Muscle of leg (tissue), 11 donors: ENCODE measurements around the gene CNTNAP5. TPM values are rescaled to one million over a fixed set of nuclear protein-coding genes. Genes with fewer than 3 reads are reported as not detected.

Experiments
- DNase-seq: peaks from one replicate; pipeline ENCODE4 v3.0.0; 2013
- H3K27ac ChIP-seq: one replicate; pipeline ENCODE4 v1.5.1; 2013; ENCODE audit warnings: mild to moderate bottlenecking, low read length, control low read depth
- H3K27me3 ChIP-seq: one replicate; pipeline ENCODE4 v1.6.1; 2013; ENCODE audit warnings: low read length; ENCODE audit not compliant: control insufficient read depth, insufficient read depth
- H3K36me3 ChIP-seq: one replicate; pipeline ENCODE4 v1.6.1; 2013; ENCODE audit warnings: low read length; ENCODE audit not compliant: control insufficient read depth, insufficient read depth
- H3K4me1 ChIP-seq: one replicate; pipeline ENCODE4 v1.6.1; 2013; ENCODE audit warnings: low read length; ENCODE audit not compliant: control insufficient read depth, insufficient read depth
- H3K4me3 ChIP-seq: one replicate; pipeline ENCODE4 v1.5.1; 2013; ENCODE audit warnings: low read length, control low read depth
- H3K9me3 ChIP-seq: replicated peaks from 2 replicates; pipeline ENCODE4 v1.6.1; 2013; ENCODE audit warnings: low read depth, low read length; ENCODE audit not compliant: control insufficient read depth
- WGBS: methylation state at CpG from one replicate; pipeline ENCODE4 v1.1.5; 2013; ENCODE audit warnings: missing lambda C conversion rate; ENCODE audit not compliant: insufficient coverage; 5-methylcytosine and 5-hydroxymethylcytosine counted together
- polyA plus RNA-seq, 8 donors: library from polyadenylated mRNA; unstranded; fragments of 120-200 nt; gene quantifications; one replicate each; pipeline versions ENCODE4 v1.2.1 to v1.2.3, GENCODE V29; 2013; ENCODE audit warnings: inconsistent platforms in 1 of 8, low replicate concordance in 1 of 8; ENCODE audit not compliant: insufficient read length in 8 of 8, insufficient read depth in 1 of 8
- total RNA-seq: library from RNA; stranded (reverse); fragments of 120-200 nt; gene quantifications from one replicate; pipeline ENCODE4 v1.2.4, GENCODE V29; 2013

CNTNAP5 gene
- total and polyA plus RNA-seq, 9 donors: 0.08 to 0.75 (median 0.16) TPM

DNA sequence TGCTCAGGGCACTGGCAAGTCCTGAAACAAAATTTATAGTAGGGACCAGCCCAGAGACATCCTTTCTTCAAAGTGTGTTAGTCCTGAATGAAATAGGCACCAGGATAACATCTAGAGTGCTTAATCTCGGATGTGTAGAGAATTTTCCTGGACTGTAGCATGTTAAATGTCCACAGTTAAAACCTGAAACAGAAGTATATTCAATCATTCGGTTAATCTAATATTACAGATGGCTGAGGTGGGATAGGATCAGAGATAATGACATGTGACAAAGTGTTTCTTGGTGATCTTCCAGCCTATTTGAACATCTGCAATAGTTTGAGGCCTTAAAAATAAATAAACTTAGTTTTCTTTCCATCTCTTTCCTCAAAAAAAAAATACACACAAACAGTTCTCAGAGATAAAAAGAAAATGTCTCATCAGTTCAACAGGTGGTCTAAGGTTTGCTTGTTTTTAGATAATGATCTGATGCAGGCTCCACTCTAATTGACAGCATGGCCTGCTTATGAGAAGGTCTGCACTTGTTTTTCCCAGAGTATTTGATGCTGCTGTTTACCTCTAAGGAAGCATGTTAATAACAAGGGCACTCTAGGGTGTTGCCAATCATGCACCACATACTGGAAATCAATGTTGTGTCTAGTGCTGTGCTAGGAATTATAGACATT, 25.9 kb downstream of the CNTNAP5 start:
- no peaks in the 10 kb centered on the region for H3K36me3 ChIP-seq
- no peak for DNase-seq
- H3K9me3 ChIP-seq: no peaks in the 10 kb centered on the region
- H3K27ac ChIP-seq: no peak overlapping the region
- WGBS: no CpG with 5 or more reads among the region's 2 CpGs
- H3K4me1 ChIP-seq: no peaks in the 10 kb centered on the region
- no peak overlapping the region for H3K4me3 ChIP-seq
- no peaks in the 10 kb centered on the region for H3K27me3 ChIP-seq

DNA sequence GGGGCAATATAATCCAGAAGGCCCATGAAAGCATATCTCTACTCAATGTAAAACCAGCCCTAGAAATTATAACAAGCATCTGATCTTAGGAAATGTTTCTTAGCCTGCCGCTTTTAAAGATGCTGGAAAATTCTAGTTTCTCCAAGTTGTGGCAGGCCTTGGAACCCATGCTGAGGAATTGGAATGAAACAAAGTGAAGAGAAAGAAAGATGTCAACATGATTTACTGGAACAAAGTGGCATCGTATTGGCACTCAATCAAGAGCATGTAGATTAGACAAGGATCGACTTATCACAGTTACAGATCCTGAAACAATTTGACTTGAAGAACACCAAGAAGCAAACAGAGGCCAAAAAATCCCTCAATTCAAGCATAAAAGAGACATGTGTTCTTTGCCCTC, 28.7 kb downstream of the CNTNAP5 start:
- DNase-seq: no peak
- H3K9me3 ChIP-seq: no peaks in the 10 kb centered on the region
- H3K36me3 ChIP-seq: no peaks in the 10 kb centered on the region
- no peaks in the 10 kb centered on the region for H3K27me3 ChIP-seq
- 100% methylated on average over 1 of the region's 3 CpGs for WGBS
- no peak overlapping the region for H3K27ac ChIP-seq
- H3K4me1 ChIP-seq: no peaks in the 10 kb centered on the region
- no peak overlapping the region for H3K4me3 ChIP-seq

GRCh38 chr2:124063596-124063995, 38.5 kb downstream of the CNTNAP5 start:
- H3K27me3 ChIP-seq: no peaks in the 10 kb centered on the region
- no peak overlapping the region for H3K4me3 ChIP-seq
- no peaks in the 10 kb centered on the region for H3K9me3 ChIP-seq
- H3K36me3 ChIP-seq: no peaks in the 10 kb centered on the region
- H3K27ac ChIP-seq: no peak overlapping the region
- WGBS: no CpG with 5 or more reads among the region's 2 CpGs
- no peaks in the 10 kb centered on the region for H3K4me1 ChIP-seq
- DNase-seq: no peak

DNA sequence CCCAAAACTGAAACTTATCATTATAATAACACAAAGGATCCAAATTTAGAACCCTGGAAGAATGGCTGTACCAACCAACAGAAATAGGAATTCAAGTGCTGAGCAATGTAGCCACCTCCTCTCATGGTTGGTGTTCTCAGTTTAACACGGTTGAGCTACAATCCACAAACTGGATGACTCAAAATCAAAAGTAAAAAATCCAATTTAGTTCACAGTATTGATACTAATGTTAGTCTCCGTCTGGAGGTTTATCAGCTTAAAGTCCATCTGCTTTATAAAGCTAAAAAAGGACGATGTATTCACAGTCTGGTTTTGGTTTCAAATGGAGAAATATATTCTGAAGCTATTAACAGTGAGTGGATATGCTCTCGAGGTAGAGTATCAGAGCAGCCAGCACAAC, 40.5 kb downstream of the CNTNAP5 start:
- Histone ChIP-seq H3K9me3 (no peaks in the 10 kb centered on the region), H3K4me3 (no peak overlapping the region), H3K27ac (no peak overlapping the region), H3K36me3 (no peaks in the 10 kb centered on the region), H3K27me3 (no peaks in the 10 kb centered on the region), H3K4me1 (no peaks in the 10 kb centered on the region)
- WGBS: no CpG with 5 or more reads among the region's 4 CpGs
- no peak for DNase-seq

DNA sequence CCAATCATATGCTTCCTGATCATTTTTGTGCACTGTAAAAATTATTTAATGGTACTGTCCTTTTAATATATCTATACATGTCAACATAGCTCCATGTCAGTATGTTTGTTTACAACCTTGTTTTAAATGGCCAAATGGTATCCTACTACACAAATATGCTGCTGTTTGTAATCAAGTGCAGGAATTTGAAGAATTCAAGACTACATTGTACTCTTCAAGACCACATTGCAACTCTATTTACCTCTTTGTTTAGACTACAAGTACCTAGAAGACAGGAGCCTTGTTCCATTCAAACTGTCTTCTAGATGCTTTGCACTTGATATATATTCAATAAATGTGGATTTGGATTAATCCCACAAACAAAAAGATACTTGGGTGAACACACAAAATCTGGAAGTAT, 41.7 kb downstream of the CNTNAP5 start:
- DNase-seq: no peak
- Histone ChIP-seq H3K36me3 (no peaks in the 10 kb centered on the region), H3K9me3 (no peaks in the 10 kb centered on the region)

GRCh38 chr2:124079045-124079444, 54.0 kb downstream of the CNTNAP5 start:
- no peak overlapping the region for H3K27ac ChIP-seq
- H3K9me3 ChIP-seq: no peaks in the 10 kb centered on the region
- DNase-seq: no peak
- no peaks in the 10 kb centered on the region for H3K27me3 ChIP-seq
- H3K4me3 ChIP-seq: no peak overlapping the region
- no peaks in the 10 kb centered on the region for H3K4me1 ChIP-seq
- 100% methylated on average over 1 of the region's 2 CpGs for WGBS
- H3K36me3 ChIP-seq: no peaks in the 10 kb centered on the region

More for the DNA sequence above, 41.7 kb downstream of the CNTNAP5 start:
- H3K4me3 ChIP-seq: no peak overlapping the region
- no peak overlapping the region for H3K27ac ChIP-seq
- no peaks in the 10 kb centered on the region for H3K27me3 ChIP-seq
- no peaks in the 10 kb centered on the region for H3K4me1 ChIP-seq

- no CpG with 5 or more reads among the region's 6 CpGs for WGBS
- DNase-seq: no peak
- H3K4me3 ChIP-seq: no peak overlapping the region
- H3K27me3 ChIP-seq: no peaks in the 10 kb centered on the region
- H3K27ac ChIP-seq: no peak overlapping the region
- H3K4me1 ChIP-seq: no peaks in the 10 kb centered on the region
- H3K9me3 ChIP-seq: peaks cover 3% of the 10 kb centered on the region
- no peaks in the 10 kb centered on the region for H3K36me3 ChIP-seq
These were observed 55.4 kb downstream of the CNTNAP5 start for GRCh38 chr2:124080281-124081153.

DNA sequence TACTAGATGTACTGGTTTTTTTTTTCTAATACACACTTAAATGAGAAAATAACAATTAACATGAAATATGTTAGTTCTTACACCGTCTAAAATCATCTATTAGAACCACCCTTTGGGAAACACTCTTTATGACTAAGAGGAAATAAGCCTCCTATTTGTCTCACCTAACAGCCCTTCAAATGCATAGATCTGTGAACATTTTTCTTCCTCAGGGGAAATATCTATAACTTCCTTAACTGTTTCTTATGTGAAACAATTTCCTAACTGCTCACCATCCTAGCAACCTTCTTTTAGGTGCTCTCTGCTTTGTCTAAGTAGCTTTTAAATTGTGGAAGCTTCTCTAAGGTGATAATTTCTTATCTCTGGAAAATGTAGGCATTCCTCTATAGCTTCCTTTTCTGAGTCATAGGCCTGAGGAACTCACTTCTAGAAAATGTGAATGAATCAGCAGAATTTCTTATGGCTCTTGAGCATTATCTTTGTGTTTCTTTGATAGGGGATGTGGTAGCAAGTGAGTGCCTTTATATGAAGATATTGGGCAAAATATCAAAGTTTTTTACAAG, 56.1 kb downstream of the CNTNAP5 start:
- Histone ChIP-seq H3K4me3 (no peak overlapping the region), H3K27ac (no peak overlapping the region), H3K4me1 (no peaks in the 10 kb centered on the region), H3K9me3 (peaks cover 5% of the 10 kb centered on the region), H3K27me3 (no peaks in the 10 kb centered on the region), H3K36me3 (no peaks in the 10 kb centered on the region)
- no peak for DNase-seq
- no CpG with 5 or more reads among the region's 1 CpG for WGBS

DNA sequence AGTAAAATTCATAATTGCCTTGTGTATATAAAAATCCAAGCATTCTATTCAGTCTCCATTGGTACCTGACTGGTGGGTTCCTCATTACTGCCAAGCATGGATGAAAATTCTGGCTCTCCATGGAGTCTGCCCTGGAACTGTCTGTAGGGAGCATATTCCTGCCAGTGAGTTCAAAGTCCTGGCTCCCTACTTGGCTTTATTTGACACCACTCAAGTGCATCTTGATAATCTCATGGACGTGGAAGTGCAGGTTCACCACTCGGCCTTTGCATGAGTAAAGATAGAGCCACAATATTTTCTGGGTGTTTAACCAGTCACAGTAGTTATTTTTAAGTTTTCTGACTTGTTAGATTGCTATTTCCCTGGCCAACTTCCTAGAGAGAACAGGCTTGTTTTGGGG, 63.5 kb downstream of the CNTNAP5 start:
- Histone ChIP-seq H3K36me3 (no peaks in the 10 kb centered on the region), H3K27me3 (no peaks in the 10 kb centered on the region), H3K4me3 (no peak overlapping the region), H3K9me3 (peaks cover 10% of the 10 kb centered on the region), H3K27ac (no peak overlapping the region), H3K4me1 (no peaks in the 10 kb centered on the region)
- WGBS: no CpG with 5 or more reads among the region's 2 CpGs
- no peak for DNase-seq

- Histone ChIP-seq H3K27ac (no peak overlapping the region), H3K27me3 (no peaks in the 10 kb centered on the region), H3K9me3 (peaks cover 3% of the 10 kb centered on the region), H3K4me3 (no peak overlapping the region), H3K4me1 (no peaks in the 10 kb centered on the region), H3K36me3 (no peaks in the 10 kb centered on the region)
- no peak for DNase-seq
- 67% methylated on average over 2 of the region's 5 CpGs for WGBS
These were observed 66.6 kb downstream of the CNTNAP5 start for GRCh38 chr2:124091721-124092120.
